A673 (cell line): ENCODE data around the gene ROM1.

Experiments
- EZH2 ChIP-seq: fragments of 200-600 bp; sonication (generic); IDR thresholded peaks from 2 replicates; pipeline ENCODE4 v1.6.1; 2017; ENCODE audit warnings: borderline replicate concordance, low read depth, mild to moderate bottlenecking, mixed read lengths, antibody characterized with exemption, low read length; ENCODE audit not compliant: poor library complexity, severe bottlenecking
- TF ChIP-seq, protein P1 (sequence below): fragments of 300-800, 200-600 bp; sonication (generic); conservative IDR thresholded peaks from 2 replicates; pipeline ENCODE4 v1.5.1; 2017; ENCODE audit warnings: low read depth, mild to moderate bottlenecking, antibody characterized with exemption, low read length, moderate library complexity, mixed read lengths

DNA sequence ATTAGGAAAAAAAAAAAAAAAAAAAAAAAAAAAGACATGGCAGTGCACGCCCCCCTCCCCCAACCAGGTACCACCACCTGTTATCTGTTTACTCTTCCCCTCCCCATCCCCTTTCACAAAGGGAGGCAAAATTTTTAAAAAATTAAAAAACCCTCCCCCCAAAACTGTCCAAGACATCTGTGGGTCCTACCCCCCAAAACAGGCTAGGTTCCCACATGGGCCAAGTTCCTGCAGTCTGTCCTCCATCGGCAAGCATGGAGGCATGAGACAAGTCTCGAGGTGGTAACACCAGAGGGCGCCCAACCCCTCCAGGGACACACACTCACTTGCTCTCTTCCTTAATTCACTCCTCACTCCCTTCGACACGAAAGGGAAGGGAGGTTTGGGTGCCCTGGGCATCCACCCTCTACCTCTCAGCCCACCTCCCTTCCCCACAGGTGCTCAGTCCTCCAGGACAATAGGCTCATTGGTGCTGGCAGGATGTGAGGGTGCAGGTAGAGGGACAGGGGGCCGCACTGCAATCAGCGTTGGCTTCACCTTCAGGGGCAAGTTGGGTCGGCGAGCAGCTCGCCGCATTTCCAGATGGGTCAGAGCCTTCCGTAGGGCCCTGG is 19.5 kb upstream of the ROM1 start:
- TF ChIP-seq, protein P1, sequence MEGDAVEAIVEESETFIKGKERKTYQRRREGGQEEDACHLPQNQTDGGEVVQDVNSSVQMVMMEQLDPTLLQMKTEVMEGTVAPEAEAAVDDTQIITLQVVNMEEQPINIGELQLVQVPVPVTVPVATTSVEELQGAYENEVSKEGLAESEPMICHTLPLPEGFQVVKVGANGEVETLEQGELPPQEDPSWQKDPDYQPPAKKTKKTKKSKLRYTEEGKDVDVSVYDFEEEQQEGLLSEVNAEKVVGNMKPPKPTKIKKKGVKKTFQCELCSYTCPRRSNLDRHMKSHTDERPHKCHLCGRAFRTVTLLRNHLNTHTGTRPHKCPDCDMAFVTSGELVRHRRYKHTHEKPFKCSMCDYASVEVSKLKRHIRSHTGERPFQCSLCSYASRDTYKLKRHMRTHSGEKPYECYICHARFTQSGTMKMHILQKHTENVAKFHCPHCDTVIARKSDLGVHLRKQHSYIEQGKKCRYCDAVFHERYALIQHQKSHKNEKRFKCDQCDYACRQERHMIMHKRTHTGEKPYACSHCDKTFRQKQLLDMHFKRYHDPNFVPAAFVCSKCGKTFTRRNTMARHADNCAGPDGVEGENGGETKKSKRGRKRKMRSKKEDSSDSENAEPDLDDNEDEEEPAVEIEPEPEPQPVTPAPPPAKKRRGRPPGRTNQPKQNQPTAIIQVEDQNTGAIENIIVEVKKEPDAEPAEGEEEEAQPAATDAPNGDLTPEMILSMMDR: peak; percentile 90
- no peak for TF ChIP-seq EZH2
